Smooth muscle cell (in vitro differentiated cells): ENCODE data around the gene DICER1. TPM values are rescaled to one million over a fixed set of nuclear protein-coding genes. Genes with fewer than 3 reads are reported as not detected.

ENCODE experiments used
- DNase-seq: peaks from one replicate; lab custom pipeline; 2025; ENCODE audit not compliant: unreplicated experiment; lab: John Stamatoyannopoulos, UW
- H2AFZ ChIP-seq: fragments of 200-600 bp; sonication (generic); 2 replicates; pipeline ENCODE4 v1.6.0; 2016; ENCODE audit warnings: antibody characterized with exemption, low read depth, mild to moderate bottlenecking
- H3F3A ChIP-seq: fragments of 200-600 bp; sonication (generic); 2 replicates; pipeline ENCODE4 v1.6.0; 2017; ENCODE audit warnings: antibody characterized with exemption, low read depth
- H3K27ac ChIP-seq: fragments of 200-600 bp; sonication (generic); 2 replicates; pipeline ENCODE4 v1.5.1; 2016; ENCODE audit warnings: low read depth, mild to moderate bottlenecking
- H3K27me3 ChIP-seq: fragments of 200-600 bp; sonication (generic); 2 replicates; pipeline ENCODE4 v1.6.1; 2016; ENCODE audit warnings: low read depth, mild to moderate bottlenecking
- H3K36me3 ChIP-seq: fragments of 200-600 bp; sonication (generic); 2 replicates; pipeline ENCODE4 v1.5.1; 2016; ENCODE audit warnings: low read depth
- H3K4me1 ChIP-seq: fragments of 200-600 bp; sonication (generic); 2 replicates; pipeline ENCODE4 v1.5.1; 2016; ENCODE audit warnings: low read depth
- H3K4me2 ChIP-seq: fragments of 200-600 bp; sonication (generic); 2 replicates; pipeline ENCODE4 v1.6.0; 2016; ENCODE audit warnings: mild to moderate bottlenecking
- H3K4me3 ChIP-seq: fragments of 200-600 bp; sonication (generic); 2 replicates; pipeline ENCODE4 v1.5.1; 2016; ENCODE audit warnings: mild to moderate bottlenecking
- H3K79me2 ChIP-seq: fragments of 200-600 bp; sonication (generic); 2 replicates; pipeline ENCODE4 v1.6.0; 2016; ENCODE audit warnings: low read depth, mild to moderate bottlenecking
- H3K9ac ChIP-seq: fragments of 200-600 bp; sonication (generic); 2 replicates; pipeline ENCODE4 v1.6.0; 2016; ENCODE audit warnings: low read depth
- H3K9me3 ChIP-seq: fragments of 200-600 bp; sonication (generic); replicated peaks from 2 replicates; pipeline ENCODE4 v1.5.1; 2016; ENCODE audit warnings: low read depth
- H4K20me1 ChIP-seq: fragments of 200-600 bp; sonication (generic); 2 replicates; pipeline ENCODE4 v1.6.0; 2016; ENCODE audit warnings: low read depth
- WGBS: methylation state at CpG from one replicate; pipeline ENCODE4 v1.1.7; 2016; ENCODE audit warnings: low lambda C conversion rate; 5-methylcytosine and 5-hydroxymethylcytosine counted together
- polyA plus RNA-seq: library from polyadenylated mRNA; unstranded; fragments of >200 nt; fragmentation: Nextera tagmentation; extraction: Ambion mirVana; gene quantifications from 2 replicates; pipeline ENCODE4 v1.2.1, GENCODE V29; 2016
- total RNA-seq: library from RNA; depleted of rRNA; stranded (reverse); fragments of >200 nt; gene quantifications from 2 replicates; pipeline ENCODE4 v1.2.3, GENCODE V29; 2014
- TF ChIP-seq, protein P1 (sequence below): fragments of 200-600 bp; sonication (generic); IDR thresholded peaks from 2 replicates; pipeline ENCODE4 v1.5.1; 2017; ENCODE audit warnings: borderline replicate concordance, mild to moderate bottlenecking, antibody characterized with exemption; ENCODE audit not compliant: insufficient read depth, poor library complexity, severe bottlenecking

Gene DICER1
- total and polyA plus RNA-seq, 2 experiments from 2014 or later = 17.3 to 67.5 TPM

DNA sequence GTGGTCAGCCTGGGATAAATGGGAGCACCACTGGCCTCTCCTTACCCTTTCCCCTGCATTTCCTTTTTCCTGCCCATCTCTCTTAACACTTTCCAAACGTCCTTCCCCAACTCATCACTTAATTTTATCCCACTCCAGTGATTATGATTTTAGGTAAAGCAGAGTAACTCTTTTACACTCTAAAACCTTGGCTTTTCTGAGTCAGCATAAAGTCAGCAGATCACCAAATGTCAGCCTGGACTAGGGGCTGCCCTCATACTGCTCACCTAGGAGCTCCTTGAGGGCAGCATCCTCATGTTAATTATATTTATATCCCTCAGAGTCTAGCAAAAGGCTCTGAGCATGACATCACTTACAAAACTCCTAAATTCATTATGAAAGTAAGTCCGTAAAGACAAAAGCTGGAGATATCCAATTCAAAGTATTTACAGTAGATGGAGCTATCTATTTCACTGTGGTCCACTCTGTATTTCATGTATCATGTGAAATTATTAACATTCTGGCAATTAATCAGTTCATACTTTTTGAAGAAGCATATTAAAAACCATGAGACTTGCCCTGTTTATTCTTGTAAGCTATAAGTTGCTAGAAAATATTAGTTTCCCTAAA, 17.0 kb upstream of the DICER1 start:
- no peak overlapping the region for H3K9ac ChIP-seq
- no peaks in the 10 kb centered on the region for H3K79me2 ChIP-seq
- H3K4me1 ChIP-seq = no peaks in the 10 kb centered on the region
- no peaks in the 10 kb centered on the region for H3F3A ChIP-seq
- TF ChIP-seq, protein P1, sequence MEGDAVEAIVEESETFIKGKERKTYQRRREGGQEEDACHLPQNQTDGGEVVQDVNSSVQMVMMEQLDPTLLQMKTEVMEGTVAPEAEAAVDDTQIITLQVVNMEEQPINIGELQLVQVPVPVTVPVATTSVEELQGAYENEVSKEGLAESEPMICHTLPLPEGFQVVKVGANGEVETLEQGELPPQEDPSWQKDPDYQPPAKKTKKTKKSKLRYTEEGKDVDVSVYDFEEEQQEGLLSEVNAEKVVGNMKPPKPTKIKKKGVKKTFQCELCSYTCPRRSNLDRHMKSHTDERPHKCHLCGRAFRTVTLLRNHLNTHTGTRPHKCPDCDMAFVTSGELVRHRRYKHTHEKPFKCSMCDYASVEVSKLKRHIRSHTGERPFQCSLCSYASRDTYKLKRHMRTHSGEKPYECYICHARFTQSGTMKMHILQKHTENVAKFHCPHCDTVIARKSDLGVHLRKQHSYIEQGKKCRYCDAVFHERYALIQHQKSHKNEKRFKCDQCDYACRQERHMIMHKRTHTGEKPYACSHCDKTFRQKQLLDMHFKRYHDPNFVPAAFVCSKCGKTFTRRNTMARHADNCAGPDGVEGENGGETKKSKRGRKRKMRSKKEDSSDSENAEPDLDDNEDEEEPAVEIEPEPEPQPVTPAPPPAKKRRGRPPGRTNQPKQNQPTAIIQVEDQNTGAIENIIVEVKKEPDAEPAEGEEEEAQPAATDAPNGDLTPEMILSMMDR = no peak
- no peak for DNase-seq
- no peak overlapping the region for H2AFZ ChIP-seq
- H3K27me3 ChIP-seq = no peaks in the 10 kb centered on the region
- no peak overlapping the region for H3K27ac ChIP-seq
- H3K4me2 ChIP-seq = no peak overlapping the region
- 57% methylated on average over 2 of the region's 2 CpGs for WGBS
- no peaks in the 10 kb centered on the region for H3K36me3 ChIP-seq
- H3K9me3 ChIP-seq = no peaks in the 10 kb centered on the region
- H3K4me3 ChIP-seq = no peak overlapping the region
- H4K20me1 ChIP-seq = no peaks in the 10 kb centered on the region

DNA sequence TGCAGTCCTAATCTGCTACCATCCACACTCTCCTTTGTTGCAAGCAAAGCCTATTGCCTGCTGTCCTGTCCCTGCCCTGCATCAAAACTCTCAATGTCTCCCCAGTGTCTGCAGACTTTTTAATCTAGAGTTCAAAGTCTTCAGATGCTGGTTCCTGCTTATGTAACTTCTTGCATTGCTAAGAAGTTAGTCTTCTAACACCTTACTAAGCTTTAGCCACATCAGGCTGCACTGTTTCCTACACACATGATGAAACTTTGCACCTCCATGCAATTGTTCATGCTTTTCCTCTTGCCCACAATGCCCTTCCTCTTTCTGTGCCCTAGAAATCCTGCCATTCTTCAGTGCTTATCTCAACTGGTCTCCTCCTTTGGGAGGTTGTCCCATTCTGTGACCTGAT, 16.2 kb upstream of the DICER1 start:
- Histone ChIP-seq H3K9me3 (no peaks in the 10 kb centered on the region), H3K4me3 (no peak overlapping the region), H3K36me3 (no peaks in the 10 kb centered on the region), H3K4me1 (no peaks in the 10 kb centered on the region), H4K20me1 (no peaks in the 10 kb centered on the region), H3K27ac (no peak overlapping the region), H3K79me2 (no peaks in the 10 kb centered on the region), H3F3A (no peaks in the 10 kb centered on the region), H3K9ac (no peak overlapping the region), H3K4me2 (no peak overlapping the region), H2AFZ (no peak overlapping the region), H3K27me3 (no peaks in the 10 kb centered on the region)
- no peak for DNase-seq
- TF ChIP-seq, protein P1 = no peak

DNA sequence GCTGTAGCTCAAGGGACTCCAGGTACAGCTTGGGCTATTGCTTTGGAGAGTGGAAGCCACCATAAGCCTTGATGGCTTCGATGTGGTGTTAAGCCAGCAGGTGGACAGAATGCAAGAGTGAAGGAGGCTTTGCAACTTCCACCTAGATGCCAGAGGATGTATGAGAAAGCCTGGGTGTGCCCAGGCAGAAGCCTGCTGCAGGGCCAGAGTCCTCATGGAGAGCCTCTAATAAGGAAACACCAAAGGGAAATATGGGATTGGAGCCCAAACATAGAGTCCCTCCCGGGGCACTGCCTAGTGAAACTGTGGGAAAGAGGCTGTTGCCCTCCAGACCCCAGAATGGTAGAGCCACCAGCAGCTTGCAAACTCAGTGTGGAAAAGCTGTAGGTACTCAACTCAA, 9.8 kb upstream of the DICER1 start:
- no peak overlapping the region for H2AFZ ChIP-seq
- DNase-seq = no peak
- no peak overlapping the region for H3K4me2 ChIP-seq
- 100% methylated on average over 2 of the region's 2 CpGs for WGBS
- H3K27me3 ChIP-seq = no peaks in the 10 kb centered on the region
- H3K9me3 ChIP-seq = no peaks in the 10 kb centered on the region
- no peak overlapping the region for H3K9ac ChIP-seq
- H3K4me3 ChIP-seq = no peak overlapping the region
- H3F3A ChIP-seq = no peaks in the 10 kb centered on the region
- TF ChIP-seq, protein P1 = no peak
- H4K20me1 ChIP-seq = no peaks in the 10 kb centered on the region
- no peaks in the 10 kb centered on the region for H3K79me2 ChIP-seq
- peaks cover 9% of the 10 kb centered on the region for H3K4me1 ChIP-seq
- H3K27ac ChIP-seq = no peak overlapping the region
- no peaks in the 10 kb centered on the region for H3K36me3 ChIP-seq

DNA sequence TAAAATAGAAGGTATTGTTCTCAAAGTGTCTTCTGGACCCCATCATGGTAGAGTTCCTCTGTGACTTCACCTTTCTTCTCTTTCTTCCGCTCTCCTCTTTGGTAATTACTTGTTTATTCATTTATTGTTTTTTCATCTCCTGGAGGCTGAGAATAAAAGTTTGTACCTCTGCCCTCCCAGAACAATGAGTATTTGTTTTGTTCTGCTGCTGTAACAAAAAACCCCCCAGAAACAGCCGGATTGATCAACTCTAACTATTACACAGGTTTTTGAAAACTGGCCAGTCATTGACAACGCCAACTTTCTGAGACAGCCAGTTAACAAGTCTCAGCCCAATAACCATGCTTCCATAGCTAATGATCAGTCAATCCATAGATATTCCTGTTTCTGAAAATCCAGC, 8.2 kb upstream of the DICER1 start:
- DNase-seq = no peak
- TF ChIP-seq, protein P1 = no peak
- Histone ChIP-seq H2AFZ (no peak overlapping the region), H3K4me1 (peaks cover 11% of the 10 kb centered on the region), H3K4me2 (no peak overlapping the region), H3K4me3 (no peak overlapping the region), H3K27ac (no peak overlapping the region), H3K27me3 (no peaks in the 10 kb centered on the region), H3F3A (no peaks in the 10 kb centered on the region), H3K9ac (no peak overlapping the region), H3K36me3 (no peaks in the 10 kb centered on the region), H3K9me3 (no peaks in the 10 kb centered on the region), H3K79me2 (no peaks in the 10 kb centered on the region), H4K20me1 (no peaks in the 10 kb centered on the region)
- WGBS = 97% methylated on average over 3 of the region's 3 CpGs
